Liver (tissue), 9 donors: ENCODE data around the gene FLAD1. TPM values are rescaled to one million over a fixed set of nuclear protein-coding genes. Genes with fewer than 3 reads are reported as not detected.

ENCODE experiments used
- DNase-seq: peaks from one replicate; pipeline ENCODE4 v3.0.0-alpha.2; 2017; ENCODE audit warnings: low spot score
- H3K27ac ChIP-seq, 2 donors: one replicate each; pipeline ENCODE4 v1.7.0; 2013; ENCODE audit warnings: inconsistent platforms in 2 of 2, low read length in 2 of 2, control low read depth in 1 of 2, low read depth in 1 of 2, mild to moderate bottlenecking in 1 of 2
- H3K27me3 ChIP-seq, 4 donors: one replicate each; pipeline versions ENCODE4 v1.6.1 to v1.7.0; 2013; ENCODE audit warnings: low read length in 3 of 4, inconsistent platforms in 1 of 4, mild to moderate bottlenecking in 1 of 4, moderate library complexity in 1 of 4; ENCODE audit not compliant: control insufficient read depth in 4 of 4, insufficient read depth in 4 of 4
- H3K36me3 ChIP-seq, 4 donors: one replicate each; pipeline versions ENCODE4 v1.6.1 to v1.7.0; 2013; ENCODE audit warnings: low read length in 3 of 4, mild to moderate bottlenecking in 3 of 4, low read depth in 1 of 4, moderate library complexity in 1 of 4; ENCODE audit not compliant: control insufficient read depth in 4 of 4, insufficient read depth in 3 of 4
- H3K4me1 ChIP-seq, 4 donors: one replicate each; pipeline versions ENCODE4 v1.6.1 to v1.7.0; 2013; ENCODE audit warnings: low read length in 3 of 4, mild to moderate bottlenecking in 3 of 4, moderate library complexity in 1 of 4; ENCODE audit not compliant: control insufficient read depth in 4 of 4, insufficient read depth in 4 of 4
- H3K4me3 ChIP-seq, 3 donors: one replicate each; pipeline versions ENCODE4 v1.6.1 to v1.7.0; 2013; ENCODE audit warnings: low read length in 3 of 3, control low read depth in 1 of 3, low read depth in 1 of 3, mild to moderate bottlenecking in 1 of 3
- H3K9ac ChIP-seq, 2 donors: one replicate each; pipeline ENCODE4 v1.7.0; 2013; ENCODE audit warnings: low read length in 2 of 2, mild to moderate bottlenecking in 2 of 2, moderate library complexity in 2 of 2, control low read depth in 1 of 2, low read depth in 1 of 2
- H3K9me3 ChIP-seq, 4 donors: one replicate each; pipeline versions ENCODE4 v1.6.1 to v1.7.0; 2013; ENCODE audit warnings: low read length in 3 of 4; ENCODE audit not compliant: control insufficient read depth in 4 of 4
- ATF3 ChIP-seq: IDR thresholded peaks from 2 replicates; pipeline ENCODE4 v1.6.1; 2016; ENCODE audit warnings: antibody characterized with exemption
- FOXA2 ChIP-seq: IDR thresholded peaks from 2 replicates; pipeline ENCODE4 v1.6.1; 2016; ENCODE audit warnings: antibody characterized with exemption
- GABPA ChIP-seq, 2 donors: IDR thresholded peaks in 1 of 2; conservative IDR thresholded peaks in 1 of 2; 2 replicates each; pipeline ENCODE4 v1.6.1; 2016; ENCODE audit warnings: antibody characterized with exemption in 2 of 2, mild to moderate bottlenecking in 1 of 2, moderate library complexity in 1 of 2
- HNF4A ChIP-seq, 2 donors: conservative IDR thresholded peaks; 2 replicates each; pipeline ENCODE4 v1.6.1; 2016; ENCODE audit warnings: antibody characterized with exemption in 2 of 2, mild to moderate bottlenecking in 2 of 2
- HNF4G ChIP-seq: IDR thresholded peaks from 2 replicates; pipeline ENCODE4 v1.6.1; 2016; ENCODE audit warnings: antibody characterized with exemption
- JUND ChIP-seq, 2 donors: IDR thresholded peaks; 2 replicates each; pipeline ENCODE4 v1.6.1; 2016; ENCODE audit warnings: antibody characterized with exemption in 2 of 2
- MAX ChIP-seq: IDR thresholded peaks from 2 replicates; pipeline ENCODE4 v1.6.1; 2016; ENCODE audit warnings: antibody characterized with exemption
- NR2F2 ChIP-seq: IDR thresholded peaks from 2 replicates; pipeline ENCODE4 v1.6.1; 2016; ENCODE audit warnings: antibody characterized with exemption
- RAD21 ChIP-seq, 2 donors: IDR thresholded peaks; 2 replicates each; pipeline ENCODE4 v1.6.1; 2016; ENCODE audit warnings: antibody characterized with exemption in 2 of 2, mild to moderate bottlenecking in 2 of 2
- REST ChIP-seq: IDR thresholded peaks from 2 replicates; pipeline ENCODE4 v1.6.1; 2016; ENCODE audit warnings: antibody characterized with exemption, mild to moderate bottlenecking
- RXRA ChIP-seq, 2 donors: IDR thresholded peaks; 2 replicates each; pipeline ENCODE4 v1.6.1; 2017 to 2018; ENCODE audit warnings: antibody characterized with exemption in 2 of 2, mild to moderate bottlenecking in 1 of 2
- WGBS: extraction: QIAGEN DNeasy Blood & Tissue Kit; methylation state at CpG from one replicate; pipeline ENCODE4 v1.1.7; 2013; 5-methylcytosine and 5-hydroxymethylcytosine counted together
- polyA plus RNA-seq, 2 donors: library from polyadenylated mRNA; stranded (reverse) in 1 of 2; unstranded in 1 of 2; fragments of 200-250 nt in 1 of 2; fragments of >200 nt in 1 of 2; fragmentation: Nextera tagmentation in 1 of 2; extraction: Ambion mirVana in 1 of 2; gene quantifications; one replicate each; pipeline versions ENCODE4 v1.2.1 to v1.2.3, GENCODE V29; 2013 to 2015
- total RNA-seq, 2 donors: library from RNA; depleted of rRNA; stranded (reverse); fragments of >200 nt; gene quantifications; one replicate each; pipeline ENCODE4 v1.2.3, GENCODE V29; 2014
- donor health status: healthy.
- donor health status: healthy.
- donor health status: healthy.
- donor health status: healthy.
- donor health status: healthy.

Gene FLAD1
- total and polyA plus RNA-seq, 4 donors: 10.4 to 31.6 (median 22.5) TPM

- Histone ChIP-seq H3K27me3 (no peaks in the 10 kb centered on the region), H3K9me3 (no peaks in the 10 kb centered on the region), H3K9ac (no peak overlapping the region), H3K4me3 (no peak overlapping the region), H3K36me3 (peaks cover 0 to 12% (median 2%) of the 10 kb centered on the region in 4 donors), H3K27ac (no peak overlapping the region), H3K4me1 (peaks cover 9 to 63% (median 42%) of the 10 kb centered on the region in 4 donors)
- TF ChIP-seq JUND (IDR thresholded peaks at IDR 0.05) (no peak), NR2F2 (no peak), REST (no peak), FOXA2 (no peak), RAD21 (IDR thresholded peaks at IDR 0.05) (no peak)
- WGBS: 90% methylated on average over 2 of the region's 2 CpGs
- DNase-seq: no peak
Observed at GRCh38 chr1:154958036-154958435, 25.1 kb upstream of the FLAD1 start.

GRCh38 chr1:154958681-154959425, 24.3 kb upstream of the FLAD1 start:
- no peaks in the 10 kb centered on the region for H3K27me3 ChIP-seq
- H3K4me1 ChIP-seq: peaks cover 7 to 63% (median 42%) of the 10 kb centered on the region in 4 donors
- DNase-seq: no peak
- no peaks in the 10 kb centered on the region for H3K9me3 ChIP-seq
- no peak overlapping the region for H3K9ac ChIP-seq
- 96% methylated on average over 16 of the region's 16 CpGs for WGBS
- H3K36me3 ChIP-seq: peaks cover 3 to 17% (median 4%) of the 10 kb centered on the region in 4 donors
- TF ChIP-seq HNF4A (conservative IDR thresholded peaks at IDR 0.05) (no peak), MAX (no peak), HNF4G (no peak), RXRA (IDR thresholded peaks at IDR 0.05) (no peak), RAD21 (IDR thresholded peaks at IDR 0.05) (no peak), GABPA (IDR thresholded peaks at IDR 0.05 in 1 of 2, conservative IDR thresholded peaks at IDR 0.05 in 1 of 2) (no peak), ATF3 (no peak), JUND (IDR thresholded peaks at IDR 0.05) (no peak)
- H3K4me3 ChIP-seq: no peak overlapping the region
- H3K27ac ChIP-seq: no peak overlapping the region

GRCh38 chr1:154959426-154959780, 23.7 kb upstream of the FLAD1 start:
- no peak for DNase-seq
- H3K27me3 ChIP-seq: no peaks in the 10 kb centered on the region
- TF ChIP-seq GABPA (IDR thresholded peaks at IDR 0.05 in 1 of 2, conservative IDR thresholded peaks at IDR 0.05 in 1 of 2) (no peak), MAX (no peak)
- 92% methylated on average over 7 of the region's 7 CpGs for WGBS
- H3K27ac ChIP-seq: no peak overlapping the region
- peaks cover 7 to 61% (median 40%) of the 10 kb centered on the region in 4 donors for H3K4me1 ChIP-seq
- H3K4me3 ChIP-seq: no peak overlapping the region
- H3K36me3 ChIP-seq: peaks cover 3 to 21% (median 7%) of the 10 kb centered on the region in 4 donors
- H3K9me3 ChIP-seq: no peaks in the 10 kb centered on the region
- no peak overlapping the region for H3K9ac ChIP-seq
